Epithelial cell of prostate (primary cell): ENCODE results near the gene LAMA4.
A peak's percentile ranks its signal among the peaks of the same experiment; 100 is the strongest.

Experiments used
- DNase-seq: peaks from one replicate; pipeline ENCODE4 v3.0.0-alpha.2; 2011; ENCODE audit warnings: low read depth, low spot score
- H3K27ac ChIP-seq: fragments of 450-650 bp; 2 replicates; pipeline ENCODE4 v1.5.1; 2017; ENCODE audit warnings: mild to moderate bottlenecking

Gene LAMA4

GRCh38 chr6:112155886-112156285 lies 98.5 kb downstream of the LAMA4 start:
- no peak overlapping the region for H3K27ac ChIP-seq
- DNase-seq = no peak

GRCh38 chr6:112154711-112155110 lies 99.7 kb downstream of the LAMA4 start:
- DNase-seq = no peak
- H3K27ac ChIP-seq = no peak overlapping the region

GRCh38 chr6:112153926-112154607 lies 100.3 kb downstream of the LAMA4 start:
- no peak for DNase-seq
- no peak overlapping the region for H3K27ac ChIP-seq

GRCh38 chr6:112150363-112150762 lies 104.0 kb downstream of the LAMA4 start:
- no peak for DNase-seq
- no peak overlapping the region for H3K27ac ChIP-seq

GRCh38 chr6:112149719-112150263 lies 104.6 kb downstream of the LAMA4 start:
- no peak for DNase-seq
- H3K27ac ChIP-seq = no peak overlapping the region

GRCh38 chr6:112149236-112149635 lies 105.1 kb downstream of the LAMA4 start:
- no peak overlapping the region for H3K27ac ChIP-seq
- DNase-seq = no peak

- DNase-seq = no peak
- H3K27ac ChIP-seq = no peak overlapping the region
Measured at GRCh38 chr6:112148103-112148502, 106.3 kb downstream of the LAMA4 start.

- no peak overlapping the region for H3K27ac ChIP-seq
- no peak for DNase-seq
Measured at GRCh38 chr6:112145080-112145573, 109.2 kb downstream of the LAMA4 start.

GRCh38 chr6:112144145-112144926 lies 110.0 kb downstream of the LAMA4 start:
- no peak for DNase-seq
- no peak overlapping the region for H3K27ac ChIP-seq

- DNase-seq = no peak
- H3K27ac ChIP-seq = no peak overlapping the region
Measured at GRCh38 chr6:112141707-112142106, 112.7 kb downstream of the LAMA4 start.

GRCh38 chr6:112139052-112139451 lies 115.3 kb downstream of the LAMA4 start:
- H3K27ac ChIP-seq = no peak overlapping the region
- DNase-seq = no peak

GRCh38 chr6:112130878-112131277 lies 123.5 kb downstream of the LAMA4 start:
- peak; percentile 5 for DNase-seq
- H3K27ac ChIP-seq = no peak overlapping the region

- H3K27ac ChIP-seq = no peak overlapping the region
- DNase-seq = no peak
Measured at GRCh38 chr6:112128208-112128607, 126.2 kb downstream of the LAMA4 start.

- no peak for DNase-seq
- H3K27ac ChIP-seq = no peak overlapping the region
Measured at GRCh38 chr6:112123982-112124381, 130.4 kb downstream of the LAMA4 start.

- no peak overlapping the region for H3K27ac ChIP-seq
- DNase-seq = no peak
Measured at GRCh38 chr6:112122756-112123155, 131.6 kb downstream of the LAMA4 start.

- no peak for DNase-seq
- no peak overlapping the region for H3K27ac ChIP-seq
Measured at GRCh38 chr6:112118034-112118433, 136.3 kb downstream of the LAMA4 start.

GRCh38 chr6:112117554-112117953 lies 136.8 kb downstream of the LAMA4 start:
- DNase-seq = peak; percentile 24

GRCh38 chr6:112116221-112116620 lies 138.1 kb downstream of the LAMA4 start:
- no peak for DNase-seq
- H3K27ac ChIP-seq = no peak overlapping the region

More at GRCh38 chr6:112117554-112117953, 136.8 kb downstream of the LAMA4 start:
- no peak overlapping the region for H3K27ac ChIP-seq

- no peak for DNase-seq
- H3K27ac ChIP-seq = no peak overlapping the region
Measured at GRCh38 chr6:112114577-112115223, 139.7 kb downstream of the LAMA4 start.

GRCh38 chr6:112113918-112114317 lies 140.4 kb downstream of the LAMA4 start:
- no peak overlapping the region for H3K27ac ChIP-seq
- DNase-seq = no peak

- no peak overlapping the region for H3K27ac ChIP-seq
- DNase-seq = no peak
Measured at GRCh38 chr6:112113431-112113830, 140.9 kb downstream of the LAMA4 start.
